ENCODE data around the gene TRPC4.
"Not testable (repeated sequence)": the region's sequence is repeated elsewhere in the genome, so short reads cannot be mapped to it uniquely, and the experiment has no call there.

Gene TRPC4

GRCh38 chr13:37601648-37602440, 267.7 kb downstream of the TRPC4 start:
- DNase-seq (ENCODE audit: low read depth) = no peak

- no peak for DNase-seq (ENCODE audit: low read depth)
These were observed 270.1 kb downstream of the TRPC4 start for GRCh38 chr13:37599519-37599918.

GRCh38 chr13:37598597-37598996, 271.0 kb downstream of the TRPC4 start, which contains the start of gene POSTN:
Gene POSTN, minus strand, starts transcription at chr13:37598768. Its CDS starts 42 bp downstream, at chr13:37598726.
- no peak for DNase-seq (ENCODE audit: low read depth)

- no peak for DNase-seq (ENCODE audit: low read depth)
These were observed 272.0 kb downstream of the TRPC4 start for GRCh38 chr13:37597477-37598025.

GRCh38 chr13:37596805-37597204, 272.8 kb downstream of the TRPC4 start:
- no peak for DNase-seq (ENCODE audit: low read depth)

GRCh38 chr13:37595162-37595561, 274.4 kb downstream of the TRPC4 start:
- no peak for DNase-seq (ENCODE audit: low read depth)

GRCh38 chr13:37594550-37594949, 275.0 kb downstream of the TRPC4 start:
- no peak for DNase-seq (ENCODE audit: low read depth)

GRCh38 chr13:37589381-37589780, 280.2 kb downstream of the TRPC4 start:
- not testable (repeated sequence) for DNase-seq (ENCODE audit: low read depth)

- DNase-seq (ENCODE audit: low read depth) = no peak
These were observed 282.3 kb downstream of the TRPC4 start for GRCh38 chr13:37587236-37587635.

Measured in non-pigmented ciliary epithelial cell (primary cell).